HL-60/S4 treated with retinoic acid at 250 ng/mL for 4 days and 3 days (cell line): Measurements from ENCODE around the gene STXBP5.

ENCODE experiments used
- in situ Hi-C: fragments of 300-500 bp; cut with MboI; formaldehyde crosslinking; loops from 2 replicates; pipeline ENCODE4 v1.7.0; 2022; ENCODE audit warnings: low sequenced_read_pairs

STXBP5 gene

GRCh38 chr6:147177286-147177685 is 26.9 kb upstream of the STXBP5 start:
- in situ Hi-C loops = no loop called here

GRCh38 chr6:147178355-147178754 is 25.9 kb upstream of the STXBP5 start:
- in situ Hi-C loops = no loop called here

GRCh38 chr6:147179809-147180208 is 24.4 kb upstream of the STXBP5 start:
- in situ Hi-C loops = no loop called here

GRCh38 chr6:147180926-147181325 is 23.3 kb upstream of the STXBP5 start:
- in situ Hi-C loops = no loop called here

DNA sequence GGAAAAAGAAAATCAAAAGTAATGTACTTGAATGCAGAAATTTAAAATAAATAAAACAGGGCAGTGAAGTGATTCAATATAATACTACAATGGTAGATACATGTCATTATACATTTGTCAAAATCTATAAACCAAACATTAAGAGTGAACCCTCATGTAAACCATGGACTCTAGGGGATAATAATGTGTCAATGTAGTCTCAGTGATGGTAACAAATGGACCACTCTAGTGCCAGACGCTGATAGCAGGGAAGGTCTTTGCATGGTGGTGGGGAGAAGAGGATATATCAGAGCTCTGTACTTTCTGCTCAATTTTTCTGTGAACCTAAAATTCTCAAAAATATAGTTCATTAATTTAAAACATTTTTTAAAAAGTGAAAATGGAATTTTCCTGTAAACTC is 19.8 kb upstream of the STXBP5 start:
- in situ Hi-C loops = no loop called here

GRCh38 chr6:147185216-147185615 is 19.0 kb upstream of the STXBP5 start:
- in situ Hi-C loops = no loop called here

- in situ Hi-C loops = no loop called here
These were observed 13.7 kb upstream of the STXBP5 start for GRCh38 chr6:147190556-147190955.

DNA sequence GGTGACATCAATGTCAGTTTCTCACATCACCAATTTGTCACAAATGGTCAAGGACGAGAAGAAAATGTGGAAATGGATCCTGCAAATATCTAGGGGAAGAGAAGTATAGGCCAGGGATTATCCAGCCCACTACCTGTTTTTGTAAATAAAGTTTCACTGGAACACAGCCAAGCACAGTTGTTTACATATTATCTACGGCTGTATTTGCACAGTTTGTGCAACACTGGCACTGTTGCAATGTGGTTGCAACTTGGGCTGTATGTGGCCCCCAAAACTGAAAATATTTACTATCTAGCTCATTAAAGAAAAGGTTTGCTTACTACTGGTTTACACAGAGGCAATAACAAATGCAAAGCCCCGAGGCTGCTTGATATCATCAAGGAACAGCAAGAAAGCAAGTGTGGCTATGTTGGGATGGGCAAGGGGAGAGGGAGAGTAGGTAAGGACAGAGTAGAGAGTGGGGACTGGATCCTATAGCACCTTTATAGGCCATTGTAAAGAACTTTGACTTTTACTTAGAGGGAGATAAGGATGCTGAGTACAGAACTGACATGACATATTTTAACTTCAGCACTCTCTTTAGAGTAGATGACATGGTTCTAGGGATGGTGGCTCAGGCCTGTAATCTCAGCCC is 11.8 kb upstream of the STXBP5 start:
- in situ Hi-C loops = no loop called here

- in situ Hi-C loops = no loop called here
These were observed 9.4 kb upstream of the STXBP5 start for GRCh38 chr6:147194652-147195411.

DNA sequence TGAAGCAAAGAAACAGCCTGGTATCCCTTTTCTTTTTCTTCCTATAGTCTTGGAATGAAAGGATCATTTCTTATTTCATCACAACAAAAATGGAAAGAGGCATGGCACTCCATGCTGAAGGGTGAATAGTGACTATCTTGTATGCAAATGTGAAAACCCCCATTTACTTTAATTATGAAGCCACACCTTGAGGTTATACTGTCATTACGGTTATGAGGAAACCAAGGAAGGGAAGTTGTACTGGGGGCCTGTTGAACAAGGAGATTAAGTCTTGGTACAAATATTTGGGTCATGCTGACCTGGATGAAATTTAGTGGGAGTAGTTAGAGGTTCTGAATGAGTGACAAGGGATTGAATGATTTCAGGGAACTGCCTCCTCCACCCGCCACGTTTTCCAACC is 8.7 kb upstream of the STXBP5 start:
- in situ Hi-C loops = no loop called here

GRCh38 chr6:147195987-147196386 is 8.2 kb upstream of the STXBP5 start:
- in situ Hi-C loops = no loop called here

- in situ Hi-C loops = no loop called here
These were observed 3.5 kb upstream of the STXBP5 start for GRCh38 chr6:147200711-147201110.

DNA sequence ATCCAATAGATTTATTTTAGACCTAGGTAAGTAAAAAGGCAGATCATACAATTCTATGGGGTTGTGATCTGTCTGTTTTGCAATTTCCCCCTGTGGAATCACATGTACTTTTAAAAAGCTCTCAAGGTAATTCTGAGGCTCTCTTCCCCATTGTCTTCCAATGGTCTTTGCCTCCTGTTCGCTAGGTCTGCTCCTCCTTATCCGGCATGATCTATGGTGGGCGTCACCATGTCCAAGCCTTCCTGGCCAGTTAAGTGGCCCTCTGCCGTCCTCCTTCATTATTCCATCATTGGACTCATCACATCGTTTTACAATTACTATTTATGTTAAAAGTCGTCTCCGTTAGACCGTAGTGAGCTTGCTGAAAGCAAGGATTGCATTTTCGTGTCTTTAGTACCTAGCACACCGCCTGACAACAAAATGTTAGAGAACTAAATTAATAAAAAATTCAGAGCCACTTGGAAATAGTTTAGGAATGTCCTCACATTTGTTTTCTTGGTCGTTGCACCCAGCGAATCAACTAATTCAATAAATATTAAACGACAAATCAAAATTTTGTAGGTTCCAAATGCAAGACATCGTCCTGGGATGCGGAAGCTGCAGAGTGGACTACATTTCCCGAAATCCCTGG is 2.2 kb upstream of the STXBP5 start:
- in situ Hi-C loops = no loop called here

- in situ Hi-C loops = no loop called here
These were observed 1.5 kb upstream of the STXBP5 start for GRCh38 chr6:147202516-147203310.

DNA sequence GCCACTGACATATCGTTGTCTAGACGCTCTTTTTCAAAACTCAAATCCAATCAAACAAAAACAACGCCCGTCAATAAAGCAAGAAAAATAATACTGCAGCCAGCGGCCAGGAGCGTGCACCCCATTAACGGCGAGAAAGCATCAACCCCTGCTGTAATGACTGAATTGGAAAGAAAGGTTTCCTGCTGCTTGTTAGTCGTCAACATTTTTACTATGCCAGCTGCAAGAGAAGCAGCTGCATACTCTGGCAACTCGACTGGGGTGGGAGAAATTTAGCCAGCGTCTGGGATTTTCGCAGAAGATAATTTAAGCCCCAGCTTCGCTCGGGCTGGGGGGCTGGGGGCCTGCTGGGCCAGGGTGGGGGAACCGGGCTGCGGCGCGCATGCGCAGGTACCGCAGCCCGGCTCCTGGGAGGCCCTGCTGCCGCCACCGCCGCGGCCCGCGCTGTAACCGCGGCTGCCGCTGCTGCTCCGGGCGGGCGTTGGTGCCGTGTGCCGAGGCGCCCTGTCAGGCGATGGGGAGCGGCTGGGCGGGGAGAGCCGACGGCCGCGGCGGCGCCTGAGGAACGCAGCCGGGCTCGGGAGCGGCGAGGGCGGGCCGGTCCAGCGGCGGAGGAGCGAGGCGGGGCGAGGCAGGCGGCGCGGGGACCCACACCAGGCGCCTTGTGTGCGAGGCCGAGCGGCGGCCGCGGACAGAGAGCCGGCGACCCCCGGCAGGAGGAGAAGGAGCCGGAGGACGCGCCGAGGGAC is 732 bp upstream of the STXBP5 start:
- in situ Hi-C loops = no loop called here

DNA sequence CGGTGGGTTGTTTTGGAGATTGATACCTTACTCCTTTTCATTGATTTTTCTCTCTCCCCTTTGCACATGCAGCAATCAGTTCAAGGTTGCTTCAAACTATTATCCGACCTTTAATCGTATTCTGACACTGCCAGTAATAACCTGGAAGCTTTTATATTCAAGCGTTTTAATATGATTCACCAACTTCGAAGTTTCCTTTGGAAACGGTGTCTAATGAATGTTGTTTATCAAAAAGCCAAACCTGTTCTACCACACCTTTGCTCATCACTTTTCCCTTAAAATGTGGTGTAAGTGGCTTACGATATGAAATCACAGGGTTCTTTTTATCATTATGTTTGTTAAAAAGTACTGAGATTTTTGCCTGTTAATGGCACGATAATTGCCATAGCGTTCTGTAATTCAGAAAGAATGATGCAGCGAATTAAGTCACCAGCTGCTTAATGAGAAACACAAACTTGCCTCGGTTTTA is 660 bp downstream of the STXBP5 start:
- in situ Hi-C loops = no loop called here

- in situ Hi-C loops = no loop called here
These were observed 1.7 kb downstream of the STXBP5 start for GRCh38 chr6:147205690-147206600.

DNA sequence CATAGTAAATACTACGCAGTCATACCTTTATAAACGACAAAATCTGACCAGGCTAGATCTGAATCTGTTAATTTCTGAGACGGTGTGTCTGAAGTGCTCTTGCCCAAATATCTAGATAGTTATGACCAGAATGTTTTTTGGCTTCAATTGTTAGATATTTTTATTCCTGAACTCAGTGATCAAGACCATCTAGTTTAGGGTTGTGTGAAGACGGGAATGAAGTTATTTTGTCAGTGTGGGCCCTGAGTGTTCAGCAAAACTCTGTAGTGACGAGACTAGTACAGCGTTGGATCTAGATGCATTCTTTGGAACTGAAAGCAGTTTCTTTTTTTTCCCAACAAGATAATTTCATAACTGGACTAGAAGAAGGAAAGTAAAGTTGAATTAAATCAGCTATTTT is 3.1 kb downstream of the STXBP5 start:
- in situ Hi-C loops = no loop called here
